ENCODE measurements around the gene CRHR1. TPM values are rescaled to one million over a fixed set of nuclear protein-coding genes. Genes with fewer than 3 reads are reported as not detected.

The CRHR1 gene
- total and polyA plus RNA-seq, 10 of the 15 experiments (the other 5 are each of a cell fraction or from before 2014, with no cell fraction given): 0.08 TPM; not detected in 9

DNA sequence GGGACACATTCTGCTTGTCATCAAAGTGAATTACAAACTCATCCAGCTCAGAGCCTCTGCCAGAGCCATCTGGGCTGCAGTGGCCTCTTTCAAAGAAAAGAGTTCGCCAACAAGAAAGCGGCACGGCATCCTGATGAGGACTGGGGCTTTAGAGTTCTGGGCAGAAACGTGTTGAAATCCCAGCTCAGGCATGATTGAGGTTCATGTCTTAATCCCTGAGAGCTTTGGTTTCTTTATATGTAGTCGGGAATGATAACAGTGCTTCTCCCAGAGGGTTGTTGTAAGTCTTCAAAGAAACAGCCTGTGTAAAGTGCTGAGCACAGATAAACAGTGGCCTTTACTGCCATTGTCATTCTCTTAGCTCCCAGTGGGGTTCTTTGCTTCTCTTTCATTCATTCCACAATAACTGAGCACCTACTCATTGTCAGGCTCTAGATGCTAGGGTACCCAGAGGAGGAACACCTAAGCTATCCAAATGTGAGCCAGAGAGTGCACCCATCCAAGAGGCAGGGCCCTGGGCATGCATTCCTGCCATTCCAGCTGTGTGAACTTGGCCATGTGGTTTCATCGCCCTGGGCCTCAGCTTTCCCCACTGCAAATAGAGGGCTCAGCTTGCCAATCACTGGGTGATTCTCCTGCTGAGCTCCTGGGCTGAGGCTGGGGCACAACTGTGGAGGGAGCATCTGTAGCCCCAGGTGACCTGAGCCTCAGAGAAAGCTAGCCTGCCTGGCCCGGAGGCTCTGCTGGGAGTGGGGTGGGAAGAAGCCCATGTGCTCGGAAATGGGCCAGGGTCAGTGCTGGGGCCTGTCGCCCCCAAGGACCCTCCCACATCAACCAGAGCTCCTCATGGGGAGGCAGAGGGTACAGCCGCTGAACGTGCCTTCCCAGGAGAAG lies 38.3 kb upstream of the CRHR1 start:
- Histone ChIP-seq H3K4me1 (ENCODE audit: control insufficient read depth, insufficient read depth, low read length) (no peaks in the 10 kb centered on the region), H2AFZ (ENCODE audit: control insufficient read depth, low read depth, low read length) (no peak overlapping the region), H3K4me3 (no peak overlapping the region), H3K9ac (ENCODE audit: control insufficient read depth, insufficient read depth, low read length) (no peak overlapping the region), H3K79me2 (ENCODE audit: control insufficient read depth, insufficient read depth, low read length) (no peaks in the 10 kb centered on the region), H3K9me3 (replicated peaks; ENCODE audit: control insufficient read depth, insufficient read depth, low read length) (no peaks in the 10 kb centered on the region), H3K4me2 (ENCODE audit: control insufficient read depth, insufficient read depth) (no peak overlapping the region), H4K20me1 (ENCODE audit: control insufficient read depth, insufficient read depth) (no peaks in the 10 kb centered on the region), H3K27ac (ENCODE audit: control insufficient read depth, insufficient read depth) (no peak overlapping the region), H3K36me3 (ENCODE audit: control insufficient read depth in 2 of 2, insufficient read depth in 2 of 2, low read length in 1 of 2) (no peaks in the 10 kb centered on the region), H3K27me3 (replicated peaks in 1 of 2; ENCODE audit: control insufficient read depth in 2 of 2, insufficient read depth in 2 of 2, low read length in 1 of 2) (peaks cover 0 to 2% of the 10 kb centered on the region in 2 experiments; a peak in 2 of 4 replicates)
- POLR2A ChIA-PET: no interaction called here
- intact Hi-C loops (cut with micrococcal nuclease; ENCODE audit: unreplicated experiment) (no loop called here), in situ Hi-C loops (cut with MboI) (no loop called here)
- BruUV-seq (replicated peaks): no TSS peak
- FAIRE-seq (no peak), ATAC-seq (no peak), DNase-seq (ENCODE audit: low read depth, low spot score) (no peak)
- SMC1A ChIA-PET (ENCODE audit: uncharacterized antibody, unreplicated experiment): no interaction called here
- no peak for TF ChIP-seq IRF4 (IDR thresholded peaks at IDR 0.05; ENCODE audit: low read depth, low read length)
- no peak for TF ChIP-seq SUZ12 (IDR thresholded peaks at IDR 0.05; ENCODE audit: unreplicated experiment)
- TF ChIP-seq PAX5 (IDR thresholded peaks at IDR 0.05; ENCODE audit: borderline replicate concordance, low read depth, low read length): no peak
- TF ChIP-seq HDGF (IDR thresholded peaks at IDR 0.05): no peak
- TF ChIP-seq ZBTB40 (IDR thresholded peaks at IDR 0.05; ENCODE audit: borderline replicate concordance): no peak
- TF ChIP-seq POLR2A (IDR thresholded peaks at IDR 0.05; ENCODE audit: low read depth, low read length): no peak
- TF ChIP-seq SP1 (IDR thresholded peaks at IDR 0.05; ENCODE audit: low read depth, low read length): no peak
- TF ChIP-seq NR2C1 (IDR thresholded peaks at IDR 0.05): no peak
- TF ChIP-seq, protein P1, sequence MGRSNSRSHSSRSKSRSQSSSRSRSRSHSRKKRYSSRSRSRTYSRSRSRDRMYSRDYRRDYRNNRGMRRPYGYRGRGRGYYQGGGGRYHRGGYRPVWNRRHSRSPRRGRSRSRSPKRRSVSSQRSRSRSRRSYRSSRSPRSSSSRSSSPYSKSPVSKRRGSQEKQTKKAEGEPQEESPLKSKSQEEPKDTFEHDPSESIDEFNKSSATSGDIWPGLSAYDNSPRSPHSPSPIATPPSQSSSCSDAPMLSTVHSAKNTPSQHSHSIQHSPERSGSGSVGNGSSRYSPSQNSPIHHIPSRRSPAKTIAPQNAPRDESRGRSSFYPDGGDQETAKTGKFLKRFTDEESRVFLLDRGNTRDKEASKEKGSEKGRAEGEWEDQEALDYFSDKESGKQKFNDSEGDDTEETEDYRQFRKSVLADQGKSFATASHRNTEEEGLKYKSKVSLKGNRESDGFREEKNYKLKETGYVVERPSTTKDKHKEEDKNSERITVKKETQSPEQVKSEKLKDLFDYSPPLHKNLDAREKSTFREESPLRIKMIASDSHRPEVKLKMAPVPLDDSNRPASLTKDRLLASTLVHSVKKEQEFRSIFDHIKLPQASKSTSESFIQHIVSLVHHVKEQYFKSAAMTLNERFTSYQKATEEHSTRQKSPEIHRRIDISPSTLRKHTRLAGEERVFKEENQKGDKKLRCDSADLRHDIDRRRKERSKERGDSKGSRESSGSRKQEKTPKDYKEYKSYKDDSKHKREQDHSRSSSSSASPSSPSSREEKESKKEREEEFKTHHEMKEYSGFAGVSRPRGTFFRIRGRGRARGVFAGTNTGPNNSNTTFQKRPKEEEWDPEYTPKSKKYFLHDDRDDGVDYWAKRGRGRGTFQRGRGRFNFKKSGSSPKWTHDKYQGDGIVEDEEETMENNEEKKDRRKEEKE (IDR thresholded peaks at IDR 0.05): no peak
- no peak for TF ChIP-seq BCL3 (IDR thresholded peaks at IDR 0.05; ENCODE audit: borderline replicate concordance, insufficient read depth, low read depth, low read length, poor library complexity, severe bottlenecking)
- WGBS (ENCODE audit: insufficient coverage, insufficient replicate concordance, low lambda C conversion rate, missing lambda C conversion rate): 14% methylated on average over 11 of the region's 11 CpGs
- RAD21 ChIA-PET (ENCODE audit: unreplicated experiment): no interaction called here
- CTCF ChIA-PET: no interaction called here

All from GM12878 (cell line).